Adipocyte (in vitro differentiated cells): ENCODE measurements around the gene NEK7.

Source experiments
- DNase-seq: peaks from one replicate; pipeline ENCODE4 v3.0.0-alpha.2; 2015; ENCODE audit warnings: low read depth
- H3K27me3 ChIP-seq: replicated peaks from 2 replicates; pipeline ENCODE4 v1.7.0; 2013; ENCODE audit warnings: mild to moderate bottlenecking, low read length, moderate library complexity; ENCODE audit not compliant: control insufficient read depth, insufficient read depth
- H3K36me3 ChIP-seq: 2 replicates; pipeline ENCODE4 v1.7.0; 2013; ENCODE audit warnings: low read length, mild to moderate bottlenecking, moderate library complexity; ENCODE audit not compliant: control insufficient read depth, insufficient read depth, severe bottlenecking
- H3K4me1 ChIP-seq: 2 replicates; pipeline ENCODE4 v1.7.0; 2013; ENCODE audit warnings: mild to moderate bottlenecking, low read length, moderate library complexity; ENCODE audit not compliant: control insufficient read depth, insufficient read depth
- H3K4me3 ChIP-seq: 2 replicates; pipeline ENCODE4 v1.7.0; 2013; ENCODE audit warnings: mild to moderate bottlenecking, low read length, moderate library complexity
- H3K9ac ChIP-seq: 2 replicates; pipeline ENCODE4 v1.7.0; 2013; ENCODE audit warnings: mild to moderate bottlenecking, low read length, moderate library complexity
- H3K9me3 ChIP-seq: 2 replicates; pipeline ENCODE4 v1.7.0; 2013; ENCODE audit warnings: mild to moderate bottlenecking, low read length, moderate library complexity; ENCODE audit not compliant: control insufficient read depth

The NEK7 gene

DNA sequence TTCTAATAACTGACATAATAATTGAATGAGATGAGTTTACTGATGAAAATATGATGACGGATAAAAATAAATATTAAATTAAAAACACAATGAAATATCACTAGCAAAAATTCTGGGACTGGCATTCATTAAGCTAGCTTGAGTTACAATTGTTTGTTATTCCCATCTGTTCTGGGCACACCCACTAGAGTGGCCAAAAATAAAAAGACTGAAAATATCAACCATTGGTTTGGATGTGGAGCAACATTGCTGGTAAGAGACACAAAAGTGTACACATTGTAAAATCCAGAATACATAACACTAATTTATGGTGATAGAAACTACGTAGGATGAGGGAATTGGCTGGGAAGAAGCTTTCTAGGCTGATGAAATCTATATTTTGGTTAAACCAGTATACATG lies 9.6 kb upstream of the NEK7 start:
- Histone ChIP-seq H3K9me3 (no peaks in the 10 kb centered on the region), H3K4me1 (no peaks in the 10 kb centered on the region)

DNA sequence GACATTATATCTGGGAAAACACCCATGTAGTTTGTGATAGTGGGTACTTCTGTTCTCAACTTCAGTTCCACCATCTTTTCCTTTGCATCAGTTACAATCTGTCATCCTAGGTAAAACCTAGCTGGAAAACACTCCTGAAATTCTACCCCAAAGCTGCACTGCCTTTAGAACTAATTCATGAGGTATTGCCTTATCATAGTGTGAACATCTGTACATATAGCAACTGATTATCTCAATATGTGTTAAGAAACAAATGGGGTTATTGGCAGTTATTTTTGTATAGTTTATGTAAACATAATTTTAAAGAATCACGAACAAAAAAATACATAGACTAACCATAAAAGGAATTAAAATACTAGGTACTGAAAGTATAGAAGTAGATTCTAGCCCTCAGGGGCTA lies 6.4 kb upstream of the NEK7 start:
- peaks cover 15% of the 10 kb centered on the region for H3K4me1 ChIP-seq
- no peaks in the 10 kb centered on the region for H3K27me3 ChIP-seq
- H3K4me3 ChIP-seq, result no peak overlapping the region
- H3K9me3 ChIP-seq, result no peaks in the 10 kb centered on the region
- H3K36me3 ChIP-seq, result no peaks in the 10 kb centered on the region
- no peak for DNase-seq
- no peak overlapping the region for H3K9ac ChIP-seq

More for the DNA sequence above, 9.6 kb upstream of the NEK7 start:
- Histone ChIP-seq H3K9ac (no peak overlapping the region), H3K4me3 (no peak overlapping the region), H3K36me3 (no peaks in the 10 kb centered on the region), H3K27me3 (no peaks in the 10 kb centered on the region)
- DNase-seq, result no peak

DNA sequence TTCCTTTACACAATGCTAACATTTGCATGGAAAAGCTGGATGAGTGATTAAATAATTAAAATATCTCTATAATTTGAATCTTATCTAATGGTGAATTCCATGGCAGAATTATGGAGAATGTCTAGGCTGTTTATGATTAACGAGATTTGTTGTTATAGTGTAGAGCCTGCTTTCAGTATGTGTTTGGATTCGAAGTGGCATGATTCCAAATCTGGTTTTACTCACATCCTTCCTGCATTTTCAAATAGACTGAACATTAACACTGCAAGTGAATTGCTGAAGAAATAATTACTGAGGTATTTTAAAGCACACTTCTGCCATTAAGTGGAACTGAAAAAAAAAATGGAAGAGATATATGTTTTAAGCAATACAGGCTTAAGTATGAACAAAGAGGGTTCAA lies 5.1 kb upstream of the NEK7 start:
- no peaks in the 10 kb centered on the region for H3K36me3 ChIP-seq
- no peak overlapping the region for H3K9ac ChIP-seq
- no peaks in the 10 kb centered on the region for H3K27me3 ChIP-seq
- no peak for DNase-seq
- H3K4me3 ChIP-seq, result no peak overlapping the region
- no peaks in the 10 kb centered on the region for H3K9me3 ChIP-seq
- peaks cover 19% of the 10 kb centered on the region for H3K4me1 ChIP-seq

DNA sequence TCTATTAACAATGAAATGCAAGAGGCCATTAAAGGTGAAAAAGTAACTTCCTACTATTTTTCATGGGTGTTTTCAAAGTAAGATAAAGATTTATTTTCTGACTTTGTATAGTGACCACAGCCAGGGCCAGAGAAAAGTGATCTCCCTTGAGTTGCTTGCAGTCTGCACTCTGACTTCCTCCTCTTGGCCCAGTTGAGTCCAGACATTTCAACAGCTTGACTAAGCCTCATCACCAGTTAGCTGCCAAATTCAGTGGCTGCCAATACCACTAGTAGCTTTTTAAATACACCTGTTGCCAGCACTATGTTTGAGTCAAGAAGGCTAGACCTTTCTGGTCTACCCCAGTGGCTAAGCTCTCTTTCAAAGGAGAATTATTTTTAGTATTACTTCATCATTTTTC lies 3.7 kb upstream of the NEK7 start:
- no peak overlapping the region for H3K9ac ChIP-seq
- H3K9me3 ChIP-seq, result no peaks in the 10 kb centered on the region
- H3K36me3 ChIP-seq, result no peaks in the 10 kb centered on the region
- H3K4me1 ChIP-seq, result peaks cover 23% of the 10 kb centered on the region
- DNase-seq, result peak; percentile 57
- no peaks in the 10 kb centered on the region for H3K27me3 ChIP-seq
- no peak overlapping the region for H3K4me3 ChIP-seq

DNA sequence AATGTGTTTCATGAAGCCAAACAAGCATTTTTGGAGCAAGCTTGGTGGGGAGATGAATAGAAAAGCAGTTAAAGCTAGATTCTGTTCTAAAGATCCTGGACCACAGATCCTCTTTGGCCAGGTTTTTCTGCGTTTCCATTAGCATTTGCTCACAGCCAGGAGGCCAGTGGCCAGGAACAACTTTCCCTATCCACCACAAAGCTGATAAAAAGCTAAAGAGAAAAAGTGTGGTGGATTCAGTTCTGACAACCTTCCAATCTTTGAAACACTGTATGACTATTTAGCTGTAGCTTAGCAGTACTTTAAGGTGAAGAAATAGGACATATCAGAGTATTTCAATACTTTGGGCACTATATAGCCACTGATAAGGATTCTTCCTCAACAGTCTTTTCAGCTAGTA lies 3.0 kb upstream of the NEK7 start:
- DNase-seq, result no peak
- no peak overlapping the region for H3K4me3 ChIP-seq

DNA sequence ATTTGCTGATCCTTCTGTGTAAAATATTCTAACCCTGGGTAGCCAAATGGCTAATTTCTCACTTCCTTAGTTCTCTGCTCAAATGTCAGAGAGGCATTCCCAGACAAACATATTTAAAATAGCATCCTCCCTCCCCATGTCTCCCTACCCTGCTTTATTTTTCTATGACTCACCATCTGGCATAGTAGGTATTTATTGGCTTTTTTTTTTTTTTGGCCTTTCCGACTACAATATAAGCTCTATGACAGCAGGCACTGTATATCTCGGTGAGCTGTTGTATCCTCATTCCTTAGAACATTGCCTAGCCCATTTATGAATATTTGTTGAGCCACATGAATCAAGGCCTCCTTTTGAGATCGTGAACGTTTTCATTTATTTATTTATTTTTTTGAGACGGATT lies 1.5 kb upstream of the NEK7 start:
- H3K27me3 ChIP-seq, result no peaks in the 10 kb centered on the region
- no peak overlapping the region for H3K9ac ChIP-seq
- no peaks in the 10 kb centered on the region for H3K9me3 ChIP-seq
- peak; percentile 82 for DNase-seq
- no peak overlapping the region for H3K4me3 ChIP-seq
- H3K4me1 ChIP-seq, result peaks cover 37% of the 10 kb centered on the region
- H3K36me3 ChIP-seq, result no peaks in the 10 kb centered on the region

More for the DNA sequence above, 3.0 kb upstream of the NEK7 start:
- Histone ChIP-seq H3K36me3 (no peaks in the 10 kb centered on the region), H3K9ac (no peak overlapping the region), H3K9me3 (no peaks in the 10 kb centered on the region), H3K27me3 (no peaks in the 10 kb centered on the region), H3K4me1 (peaks cover 27% of the 10 kb centered on the region)

DNA sequence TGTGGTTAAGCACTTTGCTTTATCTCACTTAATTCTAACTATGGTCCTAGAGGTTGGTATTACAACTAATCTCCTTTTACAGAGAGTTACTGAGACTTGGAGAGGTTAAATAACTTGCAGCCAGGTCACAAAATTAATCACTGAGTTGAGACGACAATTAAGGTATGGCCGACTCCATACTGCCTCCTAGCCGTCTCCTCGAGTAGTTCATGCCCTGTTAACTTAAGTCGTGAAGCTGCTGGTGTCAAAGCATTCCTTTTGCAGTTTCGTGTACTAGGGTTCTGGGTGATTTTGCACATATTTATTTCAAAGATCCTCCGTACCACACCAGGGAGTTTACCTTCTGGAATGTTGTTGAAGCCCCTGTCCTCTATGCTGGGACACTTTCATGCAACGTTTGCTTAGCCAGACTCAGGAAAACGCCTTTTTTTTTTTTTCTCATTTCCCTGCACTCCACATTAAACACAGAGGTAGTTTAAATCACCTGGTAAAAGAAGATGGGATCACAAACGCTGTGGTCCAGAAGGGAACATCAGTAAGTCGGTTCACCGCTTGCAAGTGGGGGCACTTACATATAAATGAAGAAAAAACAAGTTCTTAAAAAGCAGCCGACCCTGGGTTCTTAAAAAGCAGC lies 570 bp upstream of the NEK7 start:
- H3K36me3 ChIP-seq, result no peaks in the 10 kb centered on the region
- no peaks in the 10 kb centered on the region for H3K9me3 ChIP-seq
- H3K4me3 ChIP-seq, result peak overlapping the region; percentile 97
- peaks cover 43% of the 10 kb centered on the region for H3K4me1 ChIP-seq
- no peaks in the 10 kb centered on the region for H3K27me3 ChIP-seq
- H3K9ac ChIP-seq, result peak overlapping the region; percentile 92
- DNase-seq, result peak; percentile 85

DNA sequence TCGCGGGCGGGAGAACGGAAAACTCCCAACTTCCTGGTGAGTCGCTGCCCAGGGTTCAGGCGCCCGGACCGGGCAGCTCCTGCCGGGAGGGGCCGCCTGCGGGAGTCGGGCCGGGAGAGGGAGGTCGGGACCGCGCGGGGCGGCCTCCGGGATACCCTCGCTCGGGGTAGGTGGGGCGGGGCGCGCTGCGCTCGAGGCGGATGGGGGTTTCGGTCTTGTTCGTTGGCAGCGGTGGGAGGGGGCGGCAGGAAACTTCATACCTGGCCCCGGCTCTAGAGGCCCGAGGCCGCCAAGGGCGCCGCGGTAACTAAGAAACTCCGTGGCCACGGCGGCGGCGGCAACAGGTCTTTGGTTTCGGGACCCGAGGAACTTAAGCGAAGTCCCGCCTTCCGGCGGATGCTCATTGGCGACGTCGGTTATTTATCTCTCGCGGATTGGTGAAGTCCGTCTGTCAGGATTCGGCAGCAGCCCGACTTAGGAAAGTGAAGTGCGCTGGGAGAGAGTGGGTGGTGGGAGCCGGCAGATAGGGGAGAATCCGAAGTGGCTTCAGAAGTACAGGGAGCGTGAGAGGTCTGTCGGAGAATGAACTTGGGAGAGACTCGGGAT lies 546 bp downstream of the NEK7 start:
- peak; percentile 97 for DNase-seq
- Histone ChIP-seq H3K27me3 (no peaks in the 10 kb centered on the region), H3K36me3 (no peaks in the 10 kb centered on the region), H3K4me3 (peak overlapping the region; percentile 97), H3K9me3 (no peaks in the 10 kb centered on the region), H3K4me1 (peaks cover 43% of the 10 kb centered on the region), H3K9ac (peak overlapping the region; percentile 92)

DNA sequence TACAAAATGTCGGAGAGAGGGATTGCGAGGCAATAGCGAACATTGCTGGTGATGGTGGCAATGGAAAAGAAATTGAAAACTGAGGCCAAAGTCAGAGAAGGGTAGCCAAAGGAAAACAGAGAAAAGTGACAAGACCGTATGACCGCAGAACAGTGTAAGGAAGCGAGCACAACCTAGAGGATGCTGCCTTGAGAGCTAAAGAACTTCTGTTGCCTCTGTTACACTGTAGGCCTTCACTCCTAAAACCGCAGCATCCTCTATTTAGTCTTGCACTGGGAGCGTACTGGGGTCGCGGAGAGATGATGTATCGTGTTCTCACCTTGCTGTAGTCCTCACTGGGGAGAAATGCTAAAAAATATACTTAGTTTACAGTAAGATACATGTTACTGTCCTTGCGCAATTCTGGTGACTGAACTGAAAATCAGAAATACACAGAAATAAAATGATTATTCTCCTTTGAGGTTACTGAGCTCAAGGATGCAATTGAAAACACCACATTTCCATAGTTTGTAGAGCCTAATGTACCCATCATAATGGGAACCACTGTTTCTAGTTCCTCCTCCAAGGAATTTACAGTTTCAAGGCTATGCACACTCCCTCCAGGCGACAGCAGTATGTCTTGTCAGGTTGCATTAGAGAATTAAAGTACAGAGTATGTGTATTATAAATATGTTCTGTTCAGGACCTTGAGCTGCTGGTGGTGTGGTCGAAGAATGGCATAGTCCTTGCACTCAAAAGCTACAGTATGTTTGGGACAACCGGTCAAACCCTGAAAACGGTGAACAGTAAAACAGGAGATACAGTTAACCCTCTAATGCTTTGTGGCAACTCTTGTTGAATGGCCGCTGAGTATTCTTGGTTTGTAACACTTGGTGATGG lies 1.3 kb downstream of the NEK7 start:
- peak overlapping the region; percentile 97 for H3K4me3 ChIP-seq
- H3K27me3 ChIP-seq, result no peaks in the 10 kb centered on the region
- H3K9me3 ChIP-seq, result no peaks in the 10 kb centered on the region
- DNase-seq, result peak; percentile 60
- no peaks in the 10 kb centered on the region for H3K36me3 ChIP-seq
- peak overlapping the region; percentile 92 for H3K9ac ChIP-seq
- H3K4me1 ChIP-seq, result peaks cover 37% of the 10 kb centered on the region

DNA sequence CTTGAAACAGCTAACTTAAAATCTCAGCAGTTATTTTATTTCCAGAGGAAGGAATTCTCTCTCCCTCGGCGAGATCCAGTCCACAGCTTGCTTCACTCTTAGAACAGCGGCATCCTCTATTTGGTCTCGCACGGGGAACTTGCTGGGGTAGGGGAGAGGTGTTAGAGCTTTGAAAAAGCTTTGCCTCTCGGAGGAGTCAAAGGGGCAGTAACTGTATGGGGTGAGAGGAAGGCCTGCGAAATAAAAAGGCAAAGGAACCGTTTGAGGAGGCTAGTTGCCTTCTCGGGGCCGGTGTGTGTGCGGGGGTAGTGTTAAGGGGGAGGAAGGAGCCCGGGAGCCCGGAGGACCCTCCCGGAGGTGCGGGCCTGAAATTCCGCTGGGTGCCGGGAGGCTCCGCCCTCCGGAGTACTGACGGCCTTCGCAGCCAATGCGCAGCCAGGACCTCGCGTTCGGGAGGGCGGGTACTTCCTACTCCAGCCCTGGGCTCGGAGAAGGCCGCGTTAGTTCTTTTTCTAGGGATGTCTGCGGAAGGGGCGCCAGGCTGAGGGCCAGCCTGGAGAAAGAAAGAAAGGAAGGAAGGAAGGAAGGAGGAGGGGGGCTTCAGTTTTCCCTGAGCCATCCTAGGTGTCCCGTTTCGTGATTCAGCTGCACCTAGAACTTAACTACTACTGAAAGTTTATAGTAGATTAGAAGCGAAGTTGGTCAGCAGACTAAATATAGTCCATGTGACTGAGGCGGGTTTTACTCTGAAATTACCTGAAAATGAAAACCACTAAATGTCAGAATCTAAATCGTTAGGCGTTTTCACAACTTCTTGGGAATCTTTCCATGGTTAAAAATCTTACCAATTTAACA lies 2.2 kb downstream of the NEK7 start:
- no peaks in the 10 kb centered on the region for H3K27me3 ChIP-seq
- H3K36me3 ChIP-seq, result no peaks in the 10 kb centered on the region
- peak; percentile 96 for DNase-seq
- no peaks in the 10 kb centered on the region for H3K9me3 ChIP-seq
- peaks cover 33% of the 10 kb centered on the region for H3K4me1 ChIP-seq
- peak overlapping the region; percentile 97 for H3K4me3 ChIP-seq
- H3K9ac ChIP-seq, result peak overlapping the region; percentile 92

DNA sequence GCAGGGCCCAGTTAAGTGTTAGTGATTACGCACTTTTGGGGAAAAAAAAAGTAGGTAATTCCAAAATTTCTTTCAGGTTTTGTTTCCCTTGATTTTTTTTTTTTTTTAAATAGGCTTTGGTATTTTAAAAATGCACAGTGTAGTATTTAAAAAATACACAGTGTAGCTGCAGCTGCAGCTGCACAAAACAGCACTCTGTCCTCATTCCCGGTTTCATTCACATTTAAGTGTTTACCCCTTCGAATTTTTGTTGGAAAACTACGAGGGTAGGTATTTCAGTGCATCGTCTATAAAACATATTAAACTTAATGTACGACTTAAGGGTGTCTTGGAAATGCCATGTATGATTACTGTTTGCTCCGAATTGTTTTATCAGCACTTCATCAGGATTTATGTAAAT lies 3.4 kb downstream of the NEK7 start:
- Histone ChIP-seq H3K4me3 (peak overlapping the region; percentile 97), H3K9ac (peak overlapping the region; percentile 92)
- peak; percentile 40 for DNase-seq

More for the DNA sequence above, 3.4 kb downstream of the NEK7 start:
- H3K9me3 ChIP-seq, result no peaks in the 10 kb centered on the region
- peaks cover 30% of the 10 kb centered on the region for H3K4me1 ChIP-seq
- H3K36me3 ChIP-seq, result no peaks in the 10 kb centered on the region
- no peaks in the 10 kb centered on the region for H3K27me3 ChIP-seq
